Body of pancreas (tissue), 4 donors: ENCODE measurements around the gene USP7. TPM values are rescaled to one million over a fixed set of nuclear protein-coding genes. Genes with fewer than 3 reads are reported as not detected.

Experiments used
- ATAC-seq: fragments of 150-250 bp; one replicate; pipeline ENCODE4 v1.9.1; 2016
- DNase-seq, 4 donors: peaks; one replicate each; pipeline ENCODE4 v3.0.0-alpha.2; 2019
- H3K27ac ChIP-seq, 4 donors: fragments of 200-600 bp; sonication (generic); 1 replicate in 3 of 4; 2 replicates in 1 of 4; pipeline versions ENCODE4 v1.5.1 to v1.6.1; 2016 to 2019; ENCODE audit warnings: mild to moderate bottlenecking in 1 of 4, mixed read lengths in 1 of 4, moderate library complexity in 1 of 4
- H3K27me3 ChIP-seq, 2 donors: fragments of 200-600 bp; sonication (generic); one replicate each; pipeline ENCODE4 v1.6.0; 2016; ENCODE audit warnings: mild to moderate bottlenecking in 1 of 2
- H3K36me3 ChIP-seq, 2 donors: fragments of 200-600 bp; sonication (generic); replicated peaks in 1 of 2; 2 replicates each; pipeline ENCODE4 v1.5.1; 2016; ENCODE audit warnings: low read depth in 2 of 2; ENCODE audit not compliant: insufficient read depth in 1 of 2
- H3K4me1 ChIP-seq: fragments of 200-600 bp; sonication (generic); one replicate; pipeline ENCODE4 v1.6.0; 2016
- H3K4me3 ChIP-seq, 2 donors: fragments of 200-600 bp; sonication (generic); 1 replicate in 1 of 2; 2 replicates in 1 of 2; pipeline ENCODE4 v1.5.1; 2016 to 2019
- H3K9me3 ChIP-seq, 3 donors: fragments of 200-600 bp; sonication (generic); 1 replicate in 2 of 3; 2 replicates in 1 of 3; pipeline ENCODE4 v1.5.1; 2016
- CTCF ChIP-seq, 7 experiments: fragments of 450-650 bp in 4 of 7; fragments of 200-600 bp in 3 of 7; sonication (generic) in 3 of 7; IDR thresholded peaks; one replicate each; pipeline ENCODE4 v1.5.1; 2016 to 2019; ENCODE audit warnings: antibody characterized with exemption in 7 of 7
- POLR2A ChIP-seq, 3 donors: fragments of 450-650 bp; IDR thresholded peaks; one replicate each; pipeline ENCODE4 v1.6.1; 2016; ENCODE audit warnings: antibody characterized with exemption in 3 of 3, mild to moderate bottlenecking in 2 of 3
- WGBS, 2 donors: methylation state at CpG; one replicate each; pipeline ENCODE4 v1.1.5; 2017; 5-methylcytosine and 5-hydroxymethylcytosine counted together
- intact Hi-C: fragments of 100-400 bp; cut with DNase I; formaldehyde crosslinking; loops from one replicate; pipeline ENCODE4 v1.15.1; 2023
- total RNA-seq, 2 donors: library from RNA; depleted of rRNA; stranded (reverse); fragments of >200 nt; gene quantifications; one replicate each; pipeline ENCODE4 v1.1.0, GENCODE V29; 2016

Gene USP7
- total RNA-seq, 2 donors from 2014 or later = 36.1 to 38.2 TPM

GRCh38 chr16:8887431-8887765, 76.3 kb downstream of the USP7 start:
- peaks cover 0 to 3% of the 10 kb centered on the region in 2 donors for H3K36me3 ChIP-seq
- TF ChIP-seq POLR2A (IDR thresholded peaks at IDR 0.05) = no peak
- TF ChIP-seq CTCF (IDR thresholded peaks at IDR 0.05) = no peak
- intact Hi-C loops = loop anchor here (10.0 kb wide), 1 partner anchor 323 kb away; no protein-coding TSS in a partner anchor
- DNase-seq (no peak), ATAC-seq (no peak)
- no peak overlapping the region for H3K27ac ChIP-seq
- WGBS, 2 donors = 82 to 86% methylated on average over 5 to 6 of the region's 6 CpGs
- H3K4me3 ChIP-seq = no peak overlapping the region
- H3K9me3 ChIP-seq = no peaks in the 10 kb centered on the region
- no peaks in the 10 kb centered on the region for H3K27me3 ChIP-seq
- H3K4me1 ChIP-seq = peaks cover 14% of the 10 kb centered on the region

- Histone ChIP-seq H3K9me3 (no peaks in the 10 kb centered on the region), H3K27ac (no peak overlapping the region), H3K4me1 (peaks cover 14% of the 10 kb centered on the region), H3K36me3 (peaks cover 0 to 3% of the 10 kb centered on the region in 2 donors), H3K27me3 (no peaks in the 10 kb centered on the region), H3K4me3 (no peak overlapping the region)
- TF ChIP-seq CTCF (IDR thresholded peaks at IDR 0.05) = no peak
- TF ChIP-seq POLR2A (IDR thresholded peaks at IDR 0.05) = no peak
- intact Hi-C loops = loop anchor here (10.0 kb wide), 1 partner anchor 322 kb away; no protein-coding TSS in a partner anchor
- ATAC-seq (no peak), DNase-seq (no peak)
- WGBS, 2 donors = 64 to 67% methylated on average over 19 of the region's 19 CpGs
These were observed 76.9 kb downstream of the USP7 start for GRCh38 chr16:8886593-8887430.

- Histone ChIP-seq H3K9me3 (no peaks in the 10 kb centered on the region), H3K36me3 (no peaks in the 10 kb centered on the region), H3K27ac (no peak overlapping the region), H3K27me3 (no peaks in the 10 kb centered on the region), H3K4me1 (peaks cover 14% of the 10 kb centered on the region), H3K4me3 (no peak overlapping the region)
- intact Hi-C loops = loop anchor here (10.0 kb wide), 1 partner anchor 321 kb away; no protein-coding TSS in a partner anchor
- ATAC-seq (peak; percentile 36), DNase-seq (peak in 2 of 4 donors; percentile 44 to 45)
- WGBS, 2 donors = 8 to 14% methylated on average over 14 to 20 of the region's 20 CpGs
- TF ChIP-seq POLR2A (IDR thresholded peaks at IDR 0.05) (no peak), CTCF (IDR thresholded peaks at IDR 0.05) (peak in 1 of 7 experiments; percentile 3)
These were observed 77.8 kb downstream of the USP7 start for GRCh38 chr16:8885674-8886592.

GRCh38 chr16:8882725-8883377, 80.9 kb downstream of the USP7 start:
- ATAC-seq (no peak), DNase-seq (no peak)
- intact Hi-C loops = loop anchor here (5.0 to 10.0 kb wide), 2 partner anchors 226 to 318 kb away; no protein-coding TSS in a partner anchor
- H3K4me3 ChIP-seq = no peak overlapping the region
- H3K36me3 ChIP-seq = no peaks in the 10 kb centered on the region
- 75 to 80% methylated on average over 15 to 17 of the region's 17 CpGs for WGBS, 2 donors
- TF ChIP-seq POLR2A (IDR thresholded peaks at IDR 0.05) (no peak), CTCF (IDR thresholded peaks at IDR 0.05) (no peak)
- peaks cover 27% of the 10 kb centered on the region for H3K4me1 ChIP-seq
- H3K27me3 ChIP-seq = no peaks in the 10 kb centered on the region
- no peak overlapping the region for H3K27ac ChIP-seq
- no peaks in the 10 kb centered on the region for H3K9me3 ChIP-seq
